ENCODE data around the gene APBB2.
A peak's percentile ranks its signal among the peaks of the same experiment; 100 is the strongest.

APBB2 gene

DNA sequence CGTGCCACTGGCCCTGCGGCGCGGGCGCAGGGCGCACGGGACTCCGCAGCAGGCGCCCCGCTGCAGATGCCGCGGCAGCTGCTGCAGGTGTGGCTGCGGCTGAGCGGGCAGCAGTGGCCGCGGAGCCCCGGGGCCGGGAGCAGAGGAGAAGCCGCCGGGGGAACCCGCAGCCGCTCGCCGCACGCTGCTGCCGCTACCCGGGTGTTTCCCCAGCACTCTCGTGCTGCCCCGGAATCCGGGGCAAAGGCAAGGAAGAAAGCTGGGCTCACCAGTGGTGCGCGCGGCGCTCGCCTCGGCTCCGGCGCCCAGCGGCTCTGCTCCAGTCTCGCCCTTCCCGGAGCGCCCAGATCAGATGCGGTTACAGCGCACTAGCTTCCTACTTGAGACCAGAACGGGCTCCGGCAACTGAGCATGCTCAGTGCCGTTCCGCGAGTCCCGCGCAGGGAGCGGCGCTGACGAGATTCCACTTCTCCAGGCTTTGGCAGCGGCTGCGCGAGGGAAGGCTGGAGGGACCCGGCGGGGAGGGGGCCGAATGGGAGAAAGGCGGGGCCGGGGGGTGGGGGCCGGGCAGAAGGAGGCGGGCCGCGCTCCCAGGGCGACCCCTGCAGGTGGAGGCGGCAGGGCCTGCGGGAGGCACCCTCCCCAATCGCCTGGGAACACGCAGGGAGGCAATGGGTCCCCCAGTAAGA, at the start of gene APBB2:
TSS of gene APBB2 (minus strand) at position 407 of the 689 bp plus-strand sequence. CDS start 181,288 bp downstream, outside the sequence.
- peak; percentile 56 for FAIRE-seq

DNA sequence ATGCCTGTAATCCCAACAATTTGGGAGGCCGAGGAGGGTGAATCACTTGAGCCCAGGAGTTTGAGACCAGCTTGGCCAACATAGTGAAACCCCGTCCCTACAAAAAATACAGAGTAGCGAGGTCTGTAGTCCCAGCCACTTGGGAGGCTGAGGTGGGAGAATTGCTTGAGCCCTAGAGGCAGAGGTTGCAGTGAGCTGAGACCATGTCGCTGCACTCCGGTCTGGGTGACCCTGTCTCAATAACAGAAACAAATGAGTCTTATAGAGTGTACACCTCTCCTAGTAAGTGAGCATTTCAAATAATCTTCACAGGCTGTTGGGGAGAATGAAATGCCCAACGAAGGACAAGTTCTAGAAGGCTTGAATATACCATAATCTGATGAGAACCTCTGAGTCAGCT, 47.9 kb upstream of the APBB2 start:
- FAIRE-seq (peak; percentile 70), DNase-seq (ENCODE audit: low spot score) (no peak)

More for the DNA sequence above, at the start of gene APBB2:
- peak; percentile 98 for DNase-seq (ENCODE audit: low spot score)

DNA sequence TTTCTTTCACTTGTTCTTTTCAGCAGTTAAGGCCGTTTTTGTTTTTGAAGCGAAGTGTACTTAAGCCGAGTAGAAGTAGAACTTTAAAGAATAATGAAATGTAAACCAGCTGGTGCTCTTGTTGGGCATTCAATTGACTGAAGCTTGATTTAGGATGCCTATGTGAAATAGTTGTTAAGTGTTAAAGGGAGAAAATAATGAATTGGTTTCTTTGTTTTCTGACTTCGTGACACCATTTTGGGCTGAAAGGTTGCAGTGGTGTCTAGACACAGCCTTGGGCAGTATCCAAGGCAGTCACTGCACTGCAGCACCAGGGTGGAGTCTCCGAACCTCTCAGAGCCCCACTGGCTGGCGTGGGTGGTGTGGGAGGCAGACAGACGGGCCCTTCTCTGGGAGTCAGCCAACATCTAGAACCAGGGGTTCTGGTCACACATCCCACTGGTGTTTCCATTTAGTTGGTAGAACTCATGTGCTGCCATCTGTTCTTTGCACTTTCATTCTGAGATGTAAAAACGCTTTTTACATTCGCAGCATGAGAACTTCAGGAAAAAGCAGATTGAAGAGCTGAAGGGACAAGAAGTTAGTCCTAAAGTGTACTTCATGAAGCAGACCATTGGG, 45.9 kb upstream of the APBB2 start:
- DNase-seq (ENCODE audit: low spot score) (no peak), FAIRE-seq (no peak)

GRCh38 chr4:41258783-41259182, 44.4 kb upstream of the APBB2 start:
- DNase-seq (ENCODE audit: low spot score): peak; percentile 63
- peak; percentile 40 for FAIRE-seq

DNA sequence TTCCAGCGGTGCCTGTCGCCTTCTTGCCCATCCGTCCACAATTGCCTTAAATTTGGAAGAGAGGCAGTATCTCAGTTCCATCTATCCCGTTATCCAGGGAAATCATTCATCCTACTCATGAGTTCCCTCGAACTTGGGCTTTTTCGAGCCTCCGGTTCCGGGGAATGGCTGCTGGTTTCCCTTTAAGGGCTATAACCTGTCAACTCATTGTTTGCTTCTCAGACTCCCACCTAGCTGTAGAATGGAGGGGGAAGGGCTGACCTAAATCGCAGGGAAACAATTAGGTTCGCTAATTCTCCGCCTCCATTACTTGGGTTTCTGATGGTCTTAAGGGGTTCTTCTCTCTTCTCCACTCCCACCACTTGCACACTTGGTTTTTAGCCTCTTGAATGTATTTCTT, 43.6 kb upstream of the APBB2 start:
- FAIRE-seq (no peak), DNase-seq (ENCODE audit: low spot score) (no peak)

DNA sequence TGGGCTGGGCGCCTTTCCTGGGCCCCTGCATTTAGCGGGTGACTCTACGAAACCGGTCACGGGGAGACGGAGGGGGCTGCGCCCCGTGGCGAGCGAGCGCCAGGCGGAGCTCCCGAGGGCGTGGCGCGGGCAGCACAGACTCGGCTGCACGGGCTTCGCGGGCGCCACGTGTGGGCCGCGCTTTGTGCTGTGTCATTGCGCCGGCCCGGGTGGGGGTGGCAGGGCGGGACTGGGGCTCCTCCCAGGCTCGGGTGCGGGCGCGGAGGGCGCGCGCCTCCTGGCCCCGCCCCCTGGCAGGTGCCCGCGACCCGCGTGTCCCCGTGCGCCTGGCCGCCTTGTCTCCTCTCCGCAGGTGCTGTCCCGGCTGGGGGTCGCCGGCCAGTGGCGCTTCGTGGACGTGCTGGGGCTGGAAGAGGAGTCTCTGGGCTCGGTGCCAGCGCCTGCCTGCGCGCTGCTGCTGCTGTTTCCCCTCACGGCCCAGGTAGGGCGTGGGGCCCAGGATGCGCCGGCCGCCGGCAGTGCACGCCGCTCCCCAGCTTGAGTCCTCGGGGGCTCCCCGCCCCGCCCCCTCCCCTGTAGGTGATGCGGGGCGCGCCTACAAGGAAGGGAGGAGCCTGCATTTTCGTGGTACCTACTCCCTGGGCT, 43.0 kb upstream of the APBB2 start:
- DNase-seq (ENCODE audit: low spot score): no peak
- FAIRE-seq: no peak

GRCh38 chr4:41256740-41257256, 42.5 kb upstream of the APBB2 start, which contains the start of gene UCHL1:
TSS of gene UCHL1 (plus strand) at chr4:41256928. CDS start at chr4:41256977, 49 bp downstream.
- no peak for DNase-seq (ENCODE audit: low spot score)

GRCh38 chr4:41256131-41256739, 41.9 kb upstream of the APBB2 start:
- FAIRE-seq: no peak
- no peak for DNase-seq (ENCODE audit: low spot score)

More at GRCh38 chr4:41256740-41257256, 42.5 kb upstream of the APBB2 start, which contains the start of gene UCHL1:
- FAIRE-seq: no peak

- FAIRE-seq: no peak
Measured at GRCh38 chr4:41245983-41246382, 31.6 kb upstream of the APBB2 start.

DNA sequence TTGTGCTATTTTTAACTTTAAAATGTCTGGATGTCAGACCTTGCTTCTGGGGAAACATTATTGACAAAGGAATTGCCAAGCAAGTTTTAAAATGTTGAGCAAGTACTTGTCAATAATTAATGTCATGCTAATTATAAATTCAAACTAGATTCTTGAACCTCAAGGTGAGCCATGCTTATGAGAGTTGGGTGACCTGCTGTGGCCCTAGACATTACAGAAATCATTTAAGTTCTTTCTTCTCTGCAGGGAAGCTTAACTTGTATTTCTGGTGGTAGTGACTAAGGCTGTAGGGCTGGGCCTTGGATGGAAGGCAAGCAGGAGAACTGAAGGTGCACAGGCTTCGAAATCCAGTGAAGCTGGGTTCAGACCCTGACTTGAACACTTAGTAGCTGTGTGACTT, 27.6 kb upstream of the APBB2 start:
- no peak for DNase-seq (ENCODE audit: low spot score)

More at GRCh38 chr4:41245983-41246382, 31.6 kb upstream of the APBB2 start:
- no peak for DNase-seq (ENCODE audit: low spot score)

DNA sequence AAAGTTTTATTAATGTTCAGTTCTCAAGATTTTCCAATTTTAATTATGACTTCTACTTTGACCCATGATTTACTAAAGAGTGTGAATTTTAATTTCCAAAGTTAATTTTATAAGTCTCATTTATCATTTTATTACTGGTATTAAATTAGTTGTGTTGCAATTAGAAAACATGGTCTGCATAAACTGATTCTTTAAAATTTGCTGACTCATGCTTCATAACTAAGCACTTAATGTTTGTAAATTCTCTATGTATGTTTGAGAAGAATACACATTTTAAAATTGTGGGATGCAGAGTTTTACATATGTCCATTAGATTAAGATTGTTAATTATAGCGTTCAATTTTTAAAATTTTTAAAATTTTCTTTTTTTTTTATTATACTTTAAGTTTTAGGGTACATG, 22.2 kb upstream of the APBB2 start:
- DNase-seq (ENCODE audit: low spot score) (no peak), FAIRE-seq (no peak)

More for the DNA sequence above, 27.6 kb upstream of the APBB2 start:
- FAIRE-seq: no peak

DNA sequence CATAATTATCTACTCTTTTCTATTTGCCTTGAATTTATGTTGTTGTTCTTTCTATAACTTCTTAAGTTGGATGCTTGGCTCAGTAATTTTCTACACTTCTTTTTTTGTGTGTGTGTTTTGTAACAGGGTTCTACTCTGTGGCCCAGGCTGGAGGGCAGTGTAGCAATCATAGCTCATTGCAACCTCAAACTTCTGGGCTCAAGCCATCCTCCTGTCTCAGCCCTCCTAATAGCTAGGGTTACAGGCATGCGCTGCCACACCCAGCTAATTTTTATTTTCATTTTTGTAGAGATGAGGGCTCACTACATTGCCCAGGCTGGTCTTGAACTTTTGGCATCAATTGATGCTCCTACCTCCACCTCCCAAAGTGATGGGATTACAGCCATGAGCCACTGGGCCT, 21.7 kb upstream of the APBB2 start:
- DNase-seq (ENCODE audit: low spot score): no peak
- no peak for FAIRE-seq

DNA sequence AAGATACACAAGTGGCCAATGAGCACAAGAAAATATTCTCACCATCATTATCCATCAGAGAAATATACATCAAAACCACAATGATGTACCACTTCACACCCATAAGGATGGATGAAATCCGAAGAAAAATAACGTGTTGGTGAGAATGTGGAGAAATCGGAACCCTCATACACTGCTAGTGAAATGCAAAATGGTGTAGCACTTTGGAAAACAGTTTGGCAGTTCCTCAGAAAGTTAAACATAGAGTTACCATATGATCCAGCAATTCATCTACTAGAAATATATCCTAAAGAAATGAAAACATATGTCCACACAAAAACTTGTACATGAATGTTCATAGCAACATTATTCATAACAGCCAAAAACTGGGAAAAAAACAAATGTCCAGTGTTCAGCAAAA, 18.5 kb upstream of the APBB2 start:
- FAIRE-seq: no peak
- no peak for DNase-seq (ENCODE audit: low spot score)

GRCh38 chr4:41232406-41232805, 18.1 kb upstream of the APBB2 start:
- no peak for DNase-seq (ENCODE audit: low spot score)
- FAIRE-seq: no peak

DNA sequence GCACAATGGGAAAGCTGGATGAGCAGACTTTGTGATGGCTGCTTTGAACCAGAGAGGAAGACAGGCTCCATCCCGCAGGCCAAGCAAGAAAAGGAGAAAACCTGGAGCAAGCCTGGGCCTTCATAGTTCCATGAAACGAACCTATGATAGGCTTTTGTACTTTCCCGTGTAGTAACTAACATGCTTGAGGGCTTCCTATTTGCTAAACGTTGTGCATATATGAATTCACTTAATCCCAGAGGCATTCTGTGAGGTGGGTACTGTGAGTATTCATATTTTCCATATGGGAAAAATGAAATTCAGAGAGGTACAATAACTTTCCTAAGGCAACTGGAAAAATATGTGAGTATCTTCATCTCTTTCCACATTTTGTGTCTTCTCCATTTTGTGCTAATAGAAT, 13.6 kb upstream of the APBB2 start:
- DNase-seq (ENCODE audit: low spot score) (no peak), FAIRE-seq (no peak)

GRCh38 chr4:41221850-41222645, 7.7 kb upstream of the APBB2 start:
- DNase-seq (ENCODE audit: low spot score): no peak
- no peak for FAIRE-seq

DNA sequence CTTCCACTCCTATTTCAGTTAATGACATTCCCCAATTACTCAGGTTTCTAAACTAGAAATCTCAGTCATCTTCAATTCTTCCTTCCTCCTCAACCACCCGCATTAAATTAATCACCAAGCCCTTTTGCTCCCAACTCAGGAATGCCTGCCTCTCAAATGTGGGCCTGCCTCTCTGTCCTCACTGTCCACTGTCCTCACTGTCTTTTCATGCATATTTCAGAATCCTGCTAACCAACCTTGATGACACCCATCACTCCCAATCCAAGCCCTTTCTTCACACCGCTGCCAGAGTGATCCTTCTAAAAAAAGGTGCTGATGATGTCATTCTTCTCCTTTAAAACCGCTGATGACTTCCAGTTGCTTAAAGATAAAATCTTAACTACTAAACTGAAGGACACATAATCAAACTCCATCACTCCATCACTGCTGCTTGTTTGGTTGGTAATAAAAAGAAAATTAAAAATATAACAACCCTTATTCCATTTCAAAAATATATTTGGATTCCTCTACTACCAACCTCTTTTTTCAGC, 5.1 kb upstream of the APBB2 start:
- no peak for FAIRE-seq
- DNase-seq (ENCODE audit: low spot score): no peak

DNA sequence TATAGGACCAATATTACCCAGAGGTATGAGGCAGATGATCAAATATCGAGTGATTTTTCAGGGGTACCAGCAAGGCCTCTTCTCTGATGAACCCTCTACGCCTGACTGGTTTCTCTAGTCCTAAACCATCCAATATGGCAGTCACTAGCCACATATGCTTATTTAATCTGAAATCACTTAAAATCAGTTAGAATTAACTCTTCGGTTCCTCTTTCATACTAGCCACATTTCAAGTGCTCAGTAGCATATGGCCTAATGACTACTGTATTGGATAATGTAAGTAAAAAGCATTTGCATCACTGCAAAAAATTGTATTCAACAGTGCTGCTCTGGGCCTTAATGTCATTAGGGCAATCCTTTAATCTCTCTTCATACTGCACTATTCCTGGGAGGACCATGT, 4.4 kb upstream of the APBB2 start:
- DNase-seq (ENCODE audit: low spot score): no peak
- no peak for FAIRE-seq

DNA sequence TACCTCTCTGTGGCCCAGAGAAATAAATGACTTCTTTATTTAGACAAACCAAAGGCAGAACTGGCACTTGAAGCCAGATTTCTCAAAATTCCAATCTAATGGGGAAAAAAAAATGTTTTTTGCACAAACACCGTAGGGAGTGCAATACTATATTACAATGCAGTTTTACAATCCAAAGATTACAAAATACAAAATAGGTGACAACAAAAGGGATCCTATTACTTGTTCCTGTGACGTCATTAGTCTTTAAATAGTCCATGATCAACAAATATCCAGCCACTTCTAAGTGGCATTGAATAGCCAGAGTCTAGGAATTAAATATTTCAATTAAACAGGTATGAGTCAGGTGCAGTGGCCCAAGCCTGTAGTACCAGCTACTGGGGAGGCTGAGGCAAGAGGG, 3.0 kb upstream of the APBB2 start:
- FAIRE-seq (no peak), DNase-seq (ENCODE audit: low spot score) (no peak)

DNA sequence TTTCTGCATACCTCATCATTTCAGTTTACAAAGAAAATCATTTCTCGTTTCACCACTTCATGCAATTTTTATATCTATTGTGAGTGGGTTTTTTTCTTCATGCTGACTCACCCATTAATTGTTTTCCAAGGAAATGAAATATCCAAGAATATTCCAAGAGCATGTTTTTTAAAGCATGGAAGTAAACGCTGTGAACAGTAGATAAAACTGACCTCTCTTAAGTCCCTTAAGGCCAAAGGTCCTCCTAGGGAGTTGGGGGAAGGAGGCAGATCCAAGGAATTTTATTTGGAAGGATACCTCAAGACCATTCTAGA, 2.6 kb upstream of the APBB2 start:
- FAIRE-seq (no peak), DNase-seq (ENCODE audit: low spot score) (no peak)
